Measurements from ENCODE around the gene SLC16A10. TPM values are rescaled to one million over a fixed set of nuclear protein-coding genes. Genes with fewer than 3 reads are reported as not detected.
"Not testable (repeated sequence)": the region's sequence is repeated elsewhere in the genome, so short reads cannot be mapped to it uniquely, and the experiment has no call there.

SLC16A10 gene
- total RNA-seq, 1 donor from 2014 or later = 20.8 TPM

- ATAC-seq = no peak
- intact Hi-C loops (cut with micrococcal nuclease) = no loop called here
- no peak for DNase-seq
Observed at GRCh38 chr6:111238464-111239119, 151.3 kb downstream of the SLC16A10 start.

GRCh38 chr6:111239461-111239860, 152.2 kb downstream of the SLC16A10 start:
- ATAC-seq = no peak
- no peak for DNase-seq
- intact Hi-C loops (cut with micrococcal nuclease) = no loop called here

- DNase-seq = no peak
- no peak for ATAC-seq
- intact Hi-C loops (cut with micrococcal nuclease) = no loop called here
Observed at GRCh38 chr6:111242452-111242851, 155.1 kb downstream of the SLC16A10 start.

DNA sequence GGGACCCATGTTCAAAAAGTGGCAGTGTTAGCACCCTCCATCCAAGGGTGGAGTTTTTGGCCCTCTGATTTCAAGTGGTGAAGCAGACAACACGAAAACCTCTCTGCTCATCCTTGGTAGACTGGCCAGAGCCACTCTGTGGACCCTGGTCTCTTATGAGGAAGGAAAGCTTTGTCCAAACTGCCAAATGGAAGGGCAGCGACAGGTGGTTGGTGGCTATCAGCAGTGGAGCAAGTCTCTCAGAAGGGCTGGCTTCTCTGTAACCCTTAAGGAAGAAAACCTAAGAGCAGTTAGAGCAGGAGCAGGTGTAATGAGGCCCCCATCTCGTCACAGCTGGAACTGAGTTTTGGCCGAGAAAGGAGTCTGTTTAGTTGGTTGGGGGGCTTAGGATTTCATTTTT, 155.8 kb downstream of the SLC16A10 start:
- intact Hi-C loops (cut with micrococcal nuclease) = no loop called here
- ATAC-seq (no peak), DNase-seq (no peak)

- no peak for ATAC-seq
- intact Hi-C loops (cut with micrococcal nuclease) = no loop called here
- DNase-seq = no peak
Observed at GRCh38 chr6:111248789-111249188, 161.5 kb downstream of the SLC16A10 start.

DNA sequence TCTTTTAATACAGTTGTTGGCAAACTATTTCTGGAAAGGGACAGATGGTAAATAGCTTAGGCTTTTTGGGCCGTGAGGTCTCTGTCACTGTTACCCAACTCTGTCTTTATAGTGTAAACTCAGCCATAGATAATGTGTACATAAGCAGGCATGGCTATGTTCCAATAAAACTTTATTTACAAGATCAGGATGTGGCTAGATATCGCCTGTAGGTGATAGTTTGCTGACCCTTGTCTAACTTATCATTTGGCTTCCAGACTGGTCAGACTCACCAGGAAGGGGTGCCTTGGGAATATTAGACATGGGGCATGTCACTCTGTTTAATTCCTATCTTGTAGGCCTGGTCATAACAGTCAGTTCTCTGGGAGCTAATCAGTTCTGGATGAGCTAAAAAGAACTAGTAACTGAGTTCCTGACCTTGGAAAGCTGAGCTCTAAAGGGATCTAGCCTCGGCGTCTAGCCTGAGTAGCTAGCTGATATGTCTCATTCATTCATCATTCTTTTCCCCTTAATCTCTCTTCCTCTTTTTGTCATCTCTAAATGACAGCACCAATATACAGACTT, 163.6 kb downstream of the SLC16A10 start:
- intact Hi-C loops (cut with micrococcal nuclease) = no loop called here
- ATAC-seq (no peak), DNase-seq (no peak)

GRCh38 chr6:111252726-111253125, 165.4 kb downstream of the SLC16A10 start:
- no peak for DNase-seq
- intact Hi-C loops (cut with micrococcal nuclease) = no loop called here
- ATAC-seq = no peak

DNA sequence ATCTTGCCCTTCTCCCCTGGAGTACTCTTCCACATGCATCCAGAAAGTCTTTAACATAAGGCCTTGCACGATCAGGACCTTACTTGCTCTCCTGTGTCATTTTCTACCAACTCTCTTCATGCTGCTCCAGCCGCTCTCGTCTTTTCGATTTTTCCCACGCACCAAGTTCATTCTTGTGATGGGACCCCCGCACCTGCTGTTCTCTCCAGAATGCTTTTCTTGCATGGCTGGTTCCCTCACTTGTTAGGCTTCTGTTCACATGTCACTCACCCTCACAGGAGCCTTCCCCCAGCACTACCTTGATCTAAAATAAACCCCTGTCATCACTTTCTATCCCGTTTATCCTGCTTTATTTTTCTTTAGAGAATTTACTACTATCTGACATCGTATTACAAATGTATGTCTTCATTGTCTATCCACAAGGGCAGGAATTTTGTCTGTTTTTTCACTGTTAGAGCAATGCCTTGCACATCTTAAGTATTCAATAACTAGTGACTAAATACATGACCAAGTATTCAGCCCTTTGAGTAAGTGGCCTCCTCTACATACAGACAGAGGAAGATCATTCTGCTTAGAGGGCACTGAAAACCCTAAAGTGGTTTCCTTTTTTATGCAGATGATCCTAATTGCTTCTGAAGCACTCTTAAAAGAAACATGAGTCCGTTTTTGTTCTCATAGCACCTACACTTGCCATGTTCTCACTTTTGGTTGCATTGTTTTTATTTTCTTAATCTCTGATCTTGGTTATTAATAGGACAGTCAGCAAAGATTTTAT, 166.9 kb downstream of the SLC16A10 start:
- DNase-seq (no peak), ATAC-seq (no peak)
- intact Hi-C loops (cut with micrococcal nuclease) = no loop called here

DNA sequence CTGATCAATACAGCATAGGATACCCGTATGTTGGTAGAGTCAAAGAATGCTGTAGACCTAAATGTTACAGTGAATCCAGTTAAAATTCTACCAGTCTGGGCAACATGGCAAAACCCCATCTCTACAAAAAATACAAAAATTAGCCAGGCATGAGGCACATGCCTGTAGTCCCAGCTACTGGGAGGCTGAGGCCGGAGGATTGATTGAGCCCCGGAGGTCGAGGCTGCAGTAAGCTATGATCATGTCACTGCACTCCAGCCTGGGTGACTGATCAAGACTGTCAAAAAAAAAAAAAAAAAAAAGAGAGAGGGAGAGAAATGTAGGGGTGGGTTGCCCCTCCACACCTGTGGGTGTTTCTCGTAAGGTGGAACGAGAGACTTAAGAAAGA, 167.5 kb downstream of the SLC16A10 start:
- intact Hi-C loops (cut with micrococcal nuclease) = no loop called here
- ATAC-seq = no peak

DNA sequence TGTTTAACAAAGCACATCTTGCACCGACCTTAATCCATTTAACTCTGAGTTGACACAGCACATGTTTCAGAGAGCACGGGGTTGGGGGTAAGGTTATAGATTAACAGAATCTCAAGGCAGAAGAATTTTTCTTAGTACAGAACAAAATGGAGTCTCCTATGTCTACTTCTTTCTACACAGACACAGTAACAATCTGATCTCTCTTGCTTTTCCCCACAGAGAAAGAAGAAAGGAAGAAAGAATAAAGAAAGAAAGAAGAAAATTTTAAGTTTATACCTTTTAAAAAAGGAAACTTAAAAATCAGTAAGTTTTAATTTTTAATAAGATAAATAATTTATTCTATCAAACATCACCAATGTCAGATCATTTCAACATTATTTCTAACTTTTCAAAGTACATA, 168.5 kb downstream of the SLC16A10 start:
- DNase-seq; intact Hi-C loops (cut with micrococcal nuclease); ATAC-seq: not testable (repeated sequence)

More for the DNA sequence above, 167.5 kb downstream of the SLC16A10 start:
- DNase-seq = no peak

GRCh38 chr6:111256646-111257045, 169.3 kb downstream of the SLC16A10 start:
- no peak for DNase-seq
- intact Hi-C loops (cut with micrococcal nuclease) = no loop called here
- no peak for ATAC-seq

- DNase-seq (no peak), ATAC-seq (no peak)
- intact Hi-C loops (cut with micrococcal nuclease) = no loop called here
Observed at GRCh38 chr6:111258010-111258409, 170.7 kb downstream of the SLC16A10 start.

DNA sequence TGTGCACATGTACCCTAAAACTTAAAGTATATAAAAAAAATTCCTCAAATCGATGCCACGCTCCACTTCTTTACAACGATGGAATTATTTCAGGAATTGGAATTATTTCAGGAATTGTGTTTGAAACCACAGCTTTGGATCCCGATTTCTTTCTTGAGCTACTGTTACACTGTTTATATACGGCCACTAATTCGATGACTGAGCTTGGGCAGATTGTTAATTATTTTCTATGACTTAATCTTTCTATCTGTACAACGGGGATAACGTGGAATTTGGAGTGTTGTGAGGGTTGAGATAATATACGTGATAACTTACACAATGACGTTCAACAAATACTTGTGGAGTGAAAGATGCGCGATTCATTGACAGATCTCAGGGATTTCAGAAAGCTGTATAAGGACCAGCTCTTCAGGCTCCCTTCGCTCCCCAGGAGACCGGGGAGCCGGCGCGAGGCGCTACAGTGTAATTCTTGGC, 171.3 kb downstream of the SLC16A10 start:
- ATAC-seq = no peak
- no peak for DNase-seq
- intact Hi-C loops (cut with micrococcal nuclease) = no loop called here

DNA sequence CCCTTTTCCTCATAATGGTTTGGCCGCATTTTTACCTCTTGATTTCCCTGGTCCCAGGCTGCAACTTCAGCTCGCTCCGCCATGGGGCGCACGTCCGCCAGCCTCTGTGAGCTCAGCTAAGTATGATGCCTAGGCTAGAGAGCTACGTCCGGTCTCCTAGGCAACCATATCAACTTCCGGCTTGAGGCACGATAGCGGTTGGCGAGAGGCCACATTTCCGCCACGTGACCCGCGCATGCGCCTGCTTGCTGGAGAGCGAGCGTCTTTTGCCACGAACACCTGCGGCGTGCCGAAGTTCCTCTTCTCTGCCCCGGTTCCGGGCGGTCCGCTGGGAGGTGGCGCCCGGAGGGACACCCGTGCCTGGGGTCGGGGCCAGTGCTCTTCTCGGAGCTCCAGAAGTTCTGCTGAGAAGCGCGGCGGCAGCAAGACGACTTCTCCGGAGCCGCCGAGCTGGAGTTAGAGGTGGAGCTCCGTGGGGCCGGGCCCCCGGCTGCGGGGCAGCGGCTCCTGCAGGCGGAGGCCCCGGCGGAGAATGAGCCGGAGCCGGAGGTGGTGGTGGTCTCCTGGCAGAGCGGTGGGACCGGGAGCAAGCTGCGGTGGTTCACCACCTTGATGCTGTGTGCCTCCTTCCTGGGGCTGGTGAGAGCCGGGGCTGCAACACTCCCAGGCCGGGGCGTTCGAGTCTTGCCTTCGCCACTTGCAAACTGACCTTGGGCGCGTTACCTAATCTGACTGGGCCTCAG, 172.0 kb downstream of the SLC16A10 start:
- intact Hi-C loops (cut with micrococcal nuclease) = no loop called here
- DNase-seq = peak; percentile 99
- peak; percentile 98 for ATAC-seq

DNA sequence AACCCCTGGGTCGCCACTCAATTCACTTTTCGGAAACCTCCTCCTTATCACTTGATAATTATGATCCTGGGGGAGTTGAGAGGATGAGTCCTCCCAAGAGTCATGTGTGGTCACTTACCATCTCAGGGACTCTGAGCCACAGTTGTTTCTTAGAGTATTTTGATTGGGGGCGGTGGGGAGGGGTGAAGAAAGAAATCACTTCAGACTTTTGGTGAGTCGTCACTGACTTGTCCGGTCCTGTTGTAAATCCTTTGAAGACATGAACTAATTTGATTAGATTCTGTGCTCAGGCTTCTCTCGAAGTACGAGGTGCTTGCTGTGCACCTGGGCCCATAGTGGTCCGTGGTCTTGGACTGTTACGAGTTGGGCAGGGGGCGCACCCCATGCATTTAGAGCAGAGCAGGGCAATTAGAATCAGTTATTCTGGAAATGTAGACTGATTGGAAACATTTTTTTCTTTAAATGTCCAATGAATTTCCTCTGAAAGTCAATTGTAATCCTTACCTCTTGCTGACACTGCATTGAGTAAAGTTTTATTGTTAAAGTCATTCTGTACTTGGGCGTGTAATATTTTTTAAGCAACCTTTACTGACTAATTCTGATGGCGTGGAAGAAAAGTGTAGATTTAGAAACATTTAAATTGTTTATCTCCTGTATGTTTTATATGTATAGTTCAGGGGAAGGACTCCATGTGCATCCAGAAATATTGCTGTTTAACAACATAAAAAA, 173.4 kb downstream of the SLC16A10 start:
- intact Hi-C loops (cut with micrococcal nuclease) = no loop called here
- DNase-seq (no peak), ATAC-seq (no peak)

DNA sequence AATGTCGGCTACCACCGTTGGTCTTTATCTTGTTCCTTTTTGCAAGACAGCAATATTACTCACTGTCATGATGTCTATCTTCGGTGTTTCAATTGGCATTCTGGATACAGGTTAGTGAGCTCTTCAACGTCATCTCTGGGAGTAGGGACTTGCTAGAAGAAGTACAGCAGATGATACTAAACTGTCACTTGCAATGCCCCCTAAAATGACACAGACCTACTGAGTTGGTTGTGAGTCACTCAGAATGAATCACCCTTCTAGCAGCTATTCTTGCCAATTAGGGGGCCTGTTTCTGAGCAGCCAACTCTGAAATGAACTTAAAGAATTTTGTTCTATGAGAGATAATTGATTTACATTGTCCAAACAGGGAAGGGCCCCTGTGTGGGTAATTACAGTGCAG, 176.5 kb downstream of the SLC16A10 start:
- intact Hi-C loops (cut with micrococcal nuclease) = no loop called here
- ATAC-seq (no peak), DNase-seq (no peak)

GRCh38 chr6:111265842-111266241, 178.5 kb downstream of the SLC16A10 start:
- no peak for DNase-seq
- peak; percentile 53 for ATAC-seq
- intact Hi-C loops (cut with micrococcal nuclease) = no loop called here

GRCh38 chr6:111266276-111266675, 179.0 kb downstream of the SLC16A10 start:
- intact Hi-C loops (cut with micrococcal nuclease) = no loop called here
- no peak for ATAC-seq

GRCh38 chr6:111267764-111268333, 180.5 kb downstream of the SLC16A10 start:
- DNase-seq = no peak
- no peak for ATAC-seq
- intact Hi-C loops (cut with micrococcal nuclease) = no loop called here

More at GRCh38 chr6:111266276-111266675, 179.0 kb downstream of the SLC16A10 start:
- DNase-seq = no peak
